ENCODE measurements around the gene KCND3. TPM values are rescaled to one million over a fixed set of nuclear protein-coding genes. Genes with fewer than 3 reads are reported as not detected.
A peak's percentile ranks its signal among the peaks of the same experiment; 100 is the strongest.

Gene KCND3
- total and polyA plus RNA-seq, 8 donors, result 0.87 to 15.8 (median 4.5) TPM

- no peaks in the 10 kb centered on the region for H3K27me3 ChIP-seq
- no peak for DNase-seq
- H3K9me3 ChIP-seq, result no peaks in the 10 kb centered on the region
- intact Hi-C loops (cut with DNase I; ENCODE audit: low total_unique reads), result no loop called here
- TF ChIP-seq EP300 (IDR thresholded peaks at IDR 0.05) (no peak), POLR2AphosphoS5 (IDR thresholded peaks at IDR 0.05) (no peak)
- H3K4me1 ChIP-seq, result peaks cover 8 to 19% (median 13%) of the 10 kb centered on the region in 4 donors
- no peaks in the 10 kb centered on the region for H3K36me3 ChIP-seq
- H3K4me3 ChIP-seq, result no peak overlapping the region
- no peak overlapping the region for H3K27ac ChIP-seq
- WGBS, 5 donors, result 82 to 88% (median 86%) methylated on average over 1 of the region's 1 CpG
Observed at GRCh38 chr1:111887875-111888274, 101.6 kb downstream of the KCND3 start.

- TF ChIP-seq EP300 (IDR thresholded peaks at IDR 0.05), result no peak
- no peak for TF ChIP-seq POLR2A (IDR thresholded peaks at IDR 0.05)
- TF ChIP-seq CTCF (IDR thresholded peaks at IDR 0.05), result no peak
- no peak for TF ChIP-seq POLR2AphosphoS5 (IDR thresholded peaks at IDR 0.05)
- intact Hi-C loops (cut with DNase I; ENCODE audit: low total_unique reads), result no loop called here
- Histone ChIP-seq H3K27ac (no peak overlapping the region), H3K9me3 (no peaks in the 10 kb centered on the region), H3K4me1 (peaks cover 8 to 19% (median 13%) of the 10 kb centered on the region in 4 donors), H3K27me3 (no peaks in the 10 kb centered on the region), H3K36me3 (no peaks in the 10 kb centered on the region), H3K4me3 (no peak overlapping the region)
- peak in 1 of 2 donors; percentile 20 for DNase-seq
- 16 to 44% (median 24%) methylated on average over 3 of the region's 3 CpGs for WGBS, 5 donors
Observed at GRCh38 chr1:111887385-111887784, 102.1 kb downstream of the KCND3 start.

GRCh38 chr1:111886741-111887140 is 102.7 kb downstream of the KCND3 start:
- intact Hi-C loops (cut with DNase I; ENCODE audit: low total_unique reads), result no loop called here
- Histone ChIP-seq H3K27me3 (no peaks in the 10 kb centered on the region), H3K36me3 (no peaks in the 10 kb centered on the region), H3K4me3 (no peak overlapping the region), H3K9me3 (no peaks in the 10 kb centered on the region), H3K4me1 (peaks cover 8 to 21% (median 14%) of the 10 kb centered on the region in 4 donors), H3K27ac (no peak overlapping the region)
- TF ChIP-seq EP300 (IDR thresholded peaks at IDR 0.05), result no peak
- no peak for TF ChIP-seq POLR2AphosphoS5 (IDR thresholded peaks at IDR 0.05)
- TF ChIP-seq CTCF (IDR thresholded peaks at IDR 0.05), result no peak
- no peak for TF ChIP-seq POLR2A (IDR thresholded peaks at IDR 0.05)
- 37 to 58% (median 47%) methylated on average over 2 of the region's 2 CpGs for WGBS, 5 donors
- DNase-seq, result no peak

- TF ChIP-seq POLR2AphosphoS5 (IDR thresholded peaks at IDR 0.05) (no peak), POLR2A (IDR thresholded peaks at IDR 0.05) (no peak), EP300 (IDR thresholded peaks at IDR 0.05) (no peak), CTCF (IDR thresholded peaks at IDR 0.05) (no peak)
- no peaks in the 10 kb centered on the region for H3K9me3 ChIP-seq
- H3K4me3 ChIP-seq, result no peak overlapping the region
- intact Hi-C loops (cut with DNase I; ENCODE audit: low total_unique reads), result no loop called here
- 80 to 94% (median 82%) methylated on average over 8 of the region's 8 CpGs for WGBS, 5 donors
- H3K27me3 ChIP-seq, result no peaks in the 10 kb centered on the region
- no peaks in the 10 kb centered on the region for H3K36me3 ChIP-seq
- peaks cover 9 to 39% (median 22%) of the 10 kb centered on the region in 4 donors for H3K4me1 ChIP-seq
- no peak for DNase-seq
- no peak overlapping the region for H3K27ac ChIP-seq
Observed at GRCh38 chr1:111884772-111885443, 104.6 kb downstream of the KCND3 start.

- no peaks in the 10 kb centered on the region for H3K9me3 ChIP-seq
- intact Hi-C loops (cut with DNase I; ENCODE audit: low total_unique reads), result no loop called here
- no peak overlapping the region for H3K4me3 ChIP-seq
- no peak for TF ChIP-seq POLR2AphosphoS5 (IDR thresholded peaks at IDR 0.05)
- TF ChIP-seq POLR2A (IDR thresholded peaks at IDR 0.05), result no peak
- no peak for TF ChIP-seq CTCF (IDR thresholded peaks at IDR 0.05)
- TF ChIP-seq EP300 (IDR thresholded peaks at IDR 0.05), result no peak
- peaks cover 9 to 51% (median 31%) of the 10 kb centered on the region in 4 donors for H3K4me1 ChIP-seq
- WGBS, 5 donors, result 65 to 73% (median 67%) methylated on average over 10 of the region's 10 CpGs
- no peaks in the 10 kb centered on the region for H3K36me3 ChIP-seq
- DNase-seq, result no peak
- no peak overlapping the region for H3K27ac ChIP-seq
- peaks cover 0 to 5% (median 0%) of the 10 kb centered on the region in 3 donors for H3K27me3 ChIP-seq
Observed at GRCh38 chr1:111882986-111883560, 106.4 kb downstream of the KCND3 start.
